ENCODE measurements around the gene CELF2. TPM values are rescaled to one million over a fixed set of nuclear protein-coding genes. Genes with fewer than 3 reads are reported as not detected.
A peak's percentile ranks its signal among the peaks of the same experiment; 100 is the strongest.

Gene CELF2
- total RNA-seq, 1 donor from 2014 or later = 27.5 TPM

DNA sequence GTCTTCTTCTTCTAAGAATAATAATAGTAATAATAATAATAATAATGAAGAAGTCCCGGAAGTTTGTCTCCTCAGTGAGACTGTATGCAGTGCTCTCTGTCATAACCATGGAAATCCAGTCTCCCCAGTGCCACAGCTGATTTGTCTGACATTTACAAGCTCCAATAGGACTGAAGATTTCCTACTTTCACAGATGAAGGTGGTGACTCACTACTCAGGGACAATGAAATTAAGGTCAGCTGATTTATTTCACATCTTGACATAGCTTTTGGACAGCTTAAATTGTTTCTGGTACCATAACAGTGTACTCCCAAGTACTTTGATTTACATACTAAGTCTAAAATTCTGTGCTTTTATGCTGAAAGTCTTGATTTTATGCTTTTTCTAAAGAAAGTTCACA is 6.9 kb downstream of the CELF2 start:
- no peak overlapping the region for H3K27ac Mint-ChIP-seq (ENCODE audit: unreplicated experiment)
- H3K27me3 Mint-ChIP-seq (ENCODE audit: unreplicated experiment) = no peaks in the 10 kb centered on the region
- TF ChIP-seq CTCF (IDR thresholded peaks at IDR 0.05; ENCODE audit: unreplicated experiment) = no peak
- peaks cover 19% of the 10 kb centered on the region for H3K4me1 Mint-ChIP-seq (ENCODE audit: unreplicated experiment)
- no peaks in the 10 kb centered on the region for H3K9me3 Mint-ChIP-seq (ENCODE audit: unreplicated experiment)
- no peak for DNase-seq (ENCODE audit: low spot score)
- H3K4me3 Mint-ChIP-seq (ENCODE audit: unreplicated experiment) = no peak overlapping the region
- H3K36me3 Mint-ChIP-seq (ENCODE audit: low read depth, unreplicated experiment) = no peaks in the 10 kb centered on the region

GRCh38 chr10:11025978-11026377 is 8.3 kb downstream of the CELF2 start:
- no peaks in the 10 kb centered on the region for H3K36me3 Mint-ChIP-seq (ENCODE audit: low read depth, unreplicated experiment)
- H3K9me3 Mint-ChIP-seq (ENCODE audit: unreplicated experiment) = no peaks in the 10 kb centered on the region
- DNase-seq (ENCODE audit: low spot score) = no peak
- H3K4me3 Mint-ChIP-seq (ENCODE audit: unreplicated experiment) = no peak overlapping the region
- H3K27ac Mint-ChIP-seq (ENCODE audit: unreplicated experiment) = no peak overlapping the region
- no peak for TF ChIP-seq CTCF (IDR thresholded peaks at IDR 0.05; ENCODE audit: unreplicated experiment)
- peaks cover 18% of the 10 kb centered on the region for H3K4me1 Mint-ChIP-seq (ENCODE audit: unreplicated experiment)
- H3K27me3 Mint-ChIP-seq (ENCODE audit: unreplicated experiment) = no peaks in the 10 kb centered on the region

DNA sequence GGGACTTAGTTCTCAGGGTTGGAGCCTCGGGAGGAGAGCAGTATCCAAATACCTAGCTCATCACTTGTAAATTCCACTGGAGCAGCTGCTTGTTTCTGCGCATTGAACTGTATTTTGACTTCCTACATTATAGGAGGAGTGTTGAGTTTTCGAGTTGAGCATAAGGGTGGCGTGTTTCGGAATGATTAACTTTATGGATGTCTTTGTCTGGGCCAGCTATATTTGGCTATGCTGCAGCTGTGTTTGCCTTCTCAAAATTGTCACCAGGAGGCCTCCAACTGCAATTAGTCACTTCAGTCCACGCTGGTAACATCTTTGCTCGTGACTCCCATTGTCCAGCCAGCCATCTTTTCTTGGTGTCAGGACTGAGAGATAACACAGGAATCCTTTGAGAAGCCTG is 9.1 kb downstream of the CELF2 start:
- no peak for DNase-seq (ENCODE audit: low spot score)
- no peak overlapping the region for H3K4me3 Mint-ChIP-seq (ENCODE audit: unreplicated experiment)
- H3K36me3 Mint-ChIP-seq (ENCODE audit: low read depth, unreplicated experiment) = no peaks in the 10 kb centered on the region
- no peak for TF ChIP-seq CTCF (IDR thresholded peaks at IDR 0.05; ENCODE audit: unreplicated experiment)
- H3K9me3 Mint-ChIP-seq (ENCODE audit: unreplicated experiment) = no peaks in the 10 kb centered on the region
- no peak overlapping the region for H3K27ac Mint-ChIP-seq (ENCODE audit: unreplicated experiment)
- H3K27me3 Mint-ChIP-seq (ENCODE audit: unreplicated experiment) = no peaks in the 10 kb centered on the region
- H3K4me1 Mint-ChIP-seq (ENCODE audit: unreplicated experiment) = peaks cover 18% of the 10 kb centered on the region

GRCh38 chr10:11034762-11035161 is 17.1 kb downstream of the CELF2 start:
- no peak for DNase-seq (ENCODE audit: low spot score)

More at GRCh38 chr10:11034762-11035161, 17.1 kb downstream of the CELF2 start:
- no peaks in the 10 kb centered on the region for H3K27me3 Mint-ChIP-seq (ENCODE audit: unreplicated experiment)
- no peaks in the 10 kb centered on the region for H3K9me3 Mint-ChIP-seq (ENCODE audit: unreplicated experiment)
- no peaks in the 10 kb centered on the region for H3K36me3 Mint-ChIP-seq (ENCODE audit: low read depth, unreplicated experiment)
- H3K4me3 Mint-ChIP-seq (ENCODE audit: unreplicated experiment) = no peak overlapping the region
- H3K4me1 Mint-ChIP-seq (ENCODE audit: unreplicated experiment) = peaks cover 29% of the 10 kb centered on the region
- TF ChIP-seq CTCF (IDR thresholded peaks at IDR 0.05; ENCODE audit: unreplicated experiment) = no peak
- peak overlapping the region; percentile 99 for H3K27ac Mint-ChIP-seq (ENCODE audit: unreplicated experiment)
